HepG2 (cell line): ENCODE data around the gene IVD. TPM values are rescaled to one million over a fixed set of nuclear protein-coding genes. Genes with fewer than 3 reads are reported as not detected.

Experiments used
- CCDC6 ChIP-seq: sonication (generic); formaldehyde crosslinking; IDR thresholded peaks from 2 replicates; pipeline ENCODE4 v1.8.1; 2022; ENCODE audit warnings: mild to moderate bottlenecking, missing genetic modification reagents, moderate library complexity
- CEBPB ChIP-seq: IDR thresholded peaks from 2 replicates; pipeline ENCODE4 v1.6.1; 2011; ENCODE audit warnings: low read depth, low read length, improper control_type of control experiment, borderline replicate concordance
- CEBPG ChIP-seq: IDR thresholded peaks from 2 replicates; pipeline ENCODE4 v1.6.1; 2016
- DMAP1 ChIP-seq: IDR thresholded peaks from 2 replicates; pipeline ENCODE4 v1.6.1; 2016
- EP300 ChIP-seq, 3 experiments: sonication (generic) in 1 of 3; formaldehyde crosslinking in 1 of 3; IDR thresholded peaks; 2 replicates each; pipeline versions ENCODE4 v1.5.1 to v1.6.1; 2011 to 2020; ENCODE audit warnings: low read depth in 2 of 3, low read length in 2 of 3, borderline replicate concordance in 1 of 3, improper control_type of control experiment in 1 of 3, mild to moderate bottlenecking in 1 of 3, missing genetic modification reagents in 1 of 3, moderate library complexity in 1 of 3
- FOSL2 ChIP-seq: sonication (generic); formaldehyde crosslinking; IDR thresholded peaks from 2 replicates; pipeline ENCODE4 v1.4.0; 2020; ENCODE audit warnings: missing genetic modification reagents
- GLMP ChIP-seq: sonication (generic); formaldehyde crosslinking; IDR thresholded peaks from 2 replicates; pipeline ENCODE4 v1.9.0; 2021; ENCODE audit warnings: missing genetic modification reagents, mild to moderate bottlenecking, borderline replicate concordance
- IKZF5 ChIP-seq: IDR thresholded peaks from 2 replicates; pipeline ENCODE4 v1.6.1; 2018; ENCODE audit warnings: missing genetic modification reagents, mild to moderate bottlenecking, missing compliant biosample characterization
- KAT8 ChIP-seq: IDR thresholded peaks from 2 replicates; pipeline ENCODE4 v1.6.1; 2016; ENCODE audit warnings: missing genetic modification reagents, missing compliant biosample characterization
- KDM2A ChIP-seq: sonication (generic); formaldehyde crosslinking; IDR thresholded peaks from 2 replicates; pipeline ENCODE4 v1.4.0; 2020; ENCODE audit warnings: low read depth, missing genetic modification reagents, borderline replicate concordance
- KMT2A ChIP-seq: sonication (generic); formaldehyde crosslinking; IDR thresholded peaks from 2 replicates; pipeline ENCODE4 v1.4.0; 2020; ENCODE audit warnings: missing genetic modification reagents
- PAXIP1 ChIP-seq: sonication (generic); formaldehyde crosslinking; conservative IDR thresholded peaks from 2 replicates; pipeline ENCODE4 v1.4.0; 2020; ENCODE audit warnings: mild to moderate bottlenecking, missing genetic modification reagents, moderate library complexity
- PCBP1 ChIP-seq: fragments of 200-400 bp; formaldehyde crosslinking; IDR thresholded peaks from 2 replicates; pipeline ENCODE4 v1.6.1; 2017; ENCODE audit warnings: mild to moderate bottlenecking, low read depth, low read length, borderline replicate concordance
- PRMT3 ChIP-seq: sonication (generic); formaldehyde crosslinking; IDR thresholded peaks from 2 replicates; pipeline ENCODE4 v1.8.1; 2022; ENCODE audit warnings: low read depth, mild to moderate bottlenecking, moderate library complexity, missing genetic modification reagents, borderline replicate concordance
- UBTF ChIP-seq: sonication (generic); formaldehyde crosslinking; IDR thresholded peaks from 2 replicates; pipeline ENCODE4 v1.4.0; 2020; ENCODE audit warnings: mild to moderate bottlenecking, missing genetic modification reagents
- ZMAT5 ChIP-seq: sonication (generic); formaldehyde crosslinking; IDR thresholded peaks from 2 replicates; pipeline ENCODE4 v1.5.0; 2020; ENCODE audit warnings: mild to moderate bottlenecking, low read depth, missing genetic modification reagents, borderline replicate concordance
- ZNF264 ChIP-seq: sonication (generic); formaldehyde crosslinking; IDR thresholded peaks from 2 replicates; pipeline ENCODE4 v1.4.0; 2020; ENCODE audit warnings: missing genetic modification reagents
- ZNF275 ChIP-seq: sonication (generic); formaldehyde crosslinking; IDR thresholded peaks from 2 replicates; pipeline ENCODE4 v1.8.0; 2022; ENCODE audit warnings: missing genetic modification reagents, mild to moderate bottlenecking, inconsistent platforms, borderline replicate concordance
- polyA plus RNA-seq, 8 experiments: library from polyadenylated mRNA; depleted of rRNA in 3 of 8; stranded (reverse) in 7 of 8; unstranded in 1 of 8; fragments of >200 nt; fragmentation: Illumina TruSeq in 4 of 8; extraction: Trizol in 4 of 8; gene quantifications; 2 replicates each; pipeline versions ENCODE4 v1.2.1 to v1.2.3, GENCODE V29; 2011 to 2016; ENCODE audit warnings: low read depth in 4 of 8, missing spikeins in 1 of 8, mixed read lengths in 1 of 8; ENCODE audit not compliant: insufficient read depth in 1 of 8
- total RNA-seq, 5 experiments: library from RNA; depleted of rRNA; stranded (reverse); fragments of >200 nt; fragmentation: Illumina TruSeq; extraction: Trizol; gene quantifications; 2 replicates each; pipeline ENCODE4 v1.2.3, GENCODE V29; 2016; ENCODE audit warnings: low read depth in 1 of 5

Gene IVD
- total and polyA plus RNA-seq, 2 of the 13 experiments (the other 11 are each of a cell fraction or from before 2014, with no cell fraction given) = 48.0 to 53.9 TPM

GRCh38 chr15:40412095-40412759, 6.6 kb downstream of the IVD start (continued):
- TF ChIP-seq GLMP (CRISPR knock-in tag) (no peak), CEBPG (CRISPR knock-in tag) (peak; percentile 83), UBTF (no peak), ZMAT5 (CRISPR knock-in tag) (no peak), CEBPB (peak; percentile 92), FOSL2 (CRISPR knock-in tag) (0 out of 2 replicates have a peak, but pooled peaks have one; percentile 29), PAXIP1 (CRISPR knock-in tag) (peak; percentile 59; the same call in 1 of the 2 replicates), DMAP1 (0 out of 2 replicates have a peak, but pooled peaks have one; percentile 29), PCBP1 (no peak), EP300 (IDR thresholded peaks at IDR 0.05; ENCODE audit: low read depth in 2 of 2, low read length in 2 of 2) (peak in 1 of 2 experiments; percentile 47; a peak in 1 of 4 replicates), EP300 (CRISPR knock-in tag; IDR thresholded peaks at IDR 0.05; ENCODE audit: borderline replicate concordance) (no peak), ZNF264 (CRISPR knock-in tag) (no peak), KMT2A (CRISPR knock-in tag) (no peak), PRMT3 (CRISPR knock-in tag) (no peak), CCDC6 (CRISPR knock-in tag) (no peak), ZNF275 (CRISPR knock-in tag) (no peak), KDM2A (CRISPR knock-in tag) (peak; percentile 52; the same call in 1 of the 2 replicates), IKZF5 (CRISPR knock-in tag) (0 out of 2 replicates have a peak, but pooled peaks have one; percentile 29), KAT8 (peak; percentile 32; the same call in 1 of the 2 replicates)
